ENCODE results near the gene MGAM2.

GRCh38 chr7:142110638-142111037 lies 880 bp upstream of the MGAM2 start:
- no peak for TF ChIP-seq POLR2A (IDR thresholded peaks at IDR 0.05)
- peak in 3 of 6 experiments; percentile 5 to 35 (median 23) for TF ChIP-seq CTCF (IDR thresholded peaks at IDR 0.05)

Measured in Peyer's patch (tissue), 4 donors.